GM06990 (cell line): ENCODE results near the gene MICB.

Experiments
- DNase-seq: peaks from one replicate; pipeline ENCODE4 v3.0.0-alpha.2; 2011; ENCODE audit not compliant: insufficient read length; ENCODE audit errors: extremely low read depth
- H3K27me3 ChIP-seq: replicated peaks from 2 replicates; pipeline ENCODE4 v1.6.0; 2011; ENCODE audit warnings: low read length; ENCODE audit not compliant: control insufficient read depth, insufficient read depth
- H3K36me3 ChIP-seq: 2 replicates; pipeline ENCODE4 v1.5.1; 2011; ENCODE audit warnings: low read length; ENCODE audit not compliant: control insufficient read depth, insufficient read depth
- H3K4me3 ChIP-seq: replicated peaks from 2 replicates; pipeline ENCODE4 v1.5.1; 2011; ENCODE audit warnings: low read depth, mild to moderate bottlenecking, control low read depth, low read length
- CTCF ChIP-seq: IDR thresholded peaks from 2 replicates; pipeline ENCODE4 v1.5.1; 2011; ENCODE audit warnings: low read length, control low read depth, mild to moderate bottlenecking, inconsistent platforms; ENCODE audit not compliant: insufficient read depth, poor library complexity, severe bottlenecking

Gene MICB

GRCh38 chr6:31513456-31514165, 15.7 kb downstream of the MICB start:
- DNase-seq, result no peak
- Histone ChIP-seq H3K4me3 (no peak overlapping the region), H3K36me3 (peaks cover 11% of the 10 kb centered on the region), H3K27me3 (no peaks in the 10 kb centered on the region; the same call in 1 of the 2 replicates)
- no peak for TF ChIP-seq CTCF

- TF ChIP-seq CTCF, result no peak
- Histone ChIP-seq H3K27me3 (no peaks in the 10 kb centered on the region; the same call in 1 of the 2 replicates), H3K4me3 (no peak overlapping the region), H3K36me3 (no peaks in the 10 kb centered on the region)
- no peak for DNase-seq
Observed at GRCh38 chr6:31521835-31522234, 23.9 kb downstream of the MICB start.

GRCh38 chr6:31525553-31525931, 27.6 kb downstream of the MICB start:
- no peaks in the 10 kb centered on the region for H3K27me3 ChIP-seq
- H3K36me3 ChIP-seq, result peaks cover 7% of the 10 kb centered on the region
- H3K4me3 ChIP-seq, result no peak overlapping the region
- TF ChIP-seq CTCF, result no peak
- DNase-seq, result no peak

GRCh38 chr6:31525932-31526591, 28.1 kb downstream of the MICB start:
- H3K4me3 ChIP-seq, result no peak overlapping the region
- TF ChIP-seq CTCF, result no peak
- DNase-seq, result no peak
- H3K27me3 ChIP-seq, result no peaks in the 10 kb centered on the region
- H3K36me3 ChIP-seq, result peaks cover 12% of the 10 kb centered on the region

- DNase-seq, result no peak
- Histone ChIP-seq H3K4me3 (no peak overlapping the region), H3K27me3 (no peaks in the 10 kb centered on the region), H3K36me3 (peaks cover 24% of the 10 kb centered on the region)
- no peak for TF ChIP-seq CTCF
Observed at GRCh38 chr6:31528307-31528777, 30.4 kb downstream of the MICB start.
